Breast epithelium (tissue), 4 donors: Measurements from ENCODE around the gene CRTC1. TPM values are rescaled to one million over a fixed set of nuclear protein-coding genes. Genes with fewer than 3 reads are reported as not detected.
A peak's percentile ranks its signal among the peaks of the same experiment; 100 is the strongest.

Source experiments
- DNase-seq, 2 donors: peaks; one replicate each; pipeline ENCODE4 v3.0.0-alpha.2; 2019; ENCODE audit warnings: low spot score in 2 of 2
- H3K27ac ChIP-seq, 2 donors: fragments of 200-600 bp; sonication (generic) in 1 of 2; one replicate each; pipeline ENCODE4 v1.5.1; 2016 to 2019; ENCODE audit warnings: mild to moderate bottlenecking in 1 of 2
- H3K27me3 ChIP-seq, 2 donors: fragments of 200-600 bp; sonication (generic) in 1 of 2; one replicate each; pipeline versions ENCODE4 v1.5.1 to v1.6.0; 2017 to 2019; ENCODE audit warnings: control low read depth in 1 of 2, mild to moderate bottlenecking in 1 of 2
- H3K36me3 ChIP-seq: fragments of 200-600 bp; one replicate; pipeline ENCODE4 v1.5.1; 2019
- H3K4me1 ChIP-seq, 2 donors: fragments of 200-600 bp; sonication (generic); one replicate each; pipeline ENCODE4 v1.5.1; 2016 to 2019; ENCODE audit warnings: control low read depth in 1 of 2
- H3K4me3 ChIP-seq, 3 donors: fragments of 200-600 bp; sonication (generic); 1 replicate in 2 of 3; 2 replicates in 1 of 3; pipeline ENCODE4 v1.5.1; 2016 to 2019; ENCODE audit warnings: mild to moderate bottlenecking in 3 of 3, moderate library complexity in 2 of 3
- H3K9me3 ChIP-seq, 2 donors: fragments of 200-600 bp; sonication (generic) in 1 of 2; one replicate each; pipeline ENCODE4 v1.5.1; 2016 to 2019; ENCODE audit warnings: control low read depth in 1 of 2
- CTCF ChIP-seq, 3 donors: fragments of 450-650 bp; IDR thresholded peaks; one replicate each; pipeline ENCODE4 v1.5.1; 2016 to 2017; ENCODE audit warnings: antibody characterized with exemption in 3 of 3, mild to moderate bottlenecking in 3 of 3, moderate library complexity in 3 of 3
- POLR2A ChIP-seq: fragments of 450-650 bp; IDR thresholded peaks from one replicate; pipeline ENCODE4 v1.6.1; 2016; ENCODE audit warnings: antibody characterized with exemption, mild to moderate bottlenecking, moderate library complexity
- POLR2AphosphoS5 ChIP-seq, 3 donors: sonication (generic); formaldehyde crosslinking; IDR thresholded peaks; one replicate each; pipeline ENCODE4 v1.6.1; 2017; ENCODE audit warnings: antibody characterized with exemption in 3 of 3
- intact Hi-C: fragments of 100-400 bp; cut with DNase I; formaldehyde crosslinking; loops from one replicate; pipeline ENCODE4 v1.15.1; 2023; ENCODE audit warnings: low total_unique reads
- total RNA-seq, 3 donors: library from RNA; depleted of rRNA; stranded (reverse); fragments of >200 nt; gene quantifications; one replicate each; pipeline ENCODE4 v1.1.0, GENCODE V29; 2016

The CRTC1 gene
- total RNA-seq, 3 donors from 2014 or later = 4.8 to 6.1 (median 5.9) TPM

GRCh38 chr19:18738961-18739690 is 55.6 kb downstream of the CRTC1 start:
- Histone ChIP-seq H3K9me3 (no peaks in the 10 kb centered on the region), H3K4me1 (peaks cover 0 to 7% of the 10 kb centered on the region in 2 donors), H3K27ac (no peak overlapping the region), H3K36me3 (no peaks in the 10 kb centered on the region), H3K27me3 (no peaks in the 10 kb centered on the region), H3K4me3 (no peak overlapping the region)
- no peak for TF ChIP-seq CTCF (IDR thresholded peaks at IDR 0.05)
- TF ChIP-seq POLR2AphosphoS5 (IDR thresholded peaks at IDR 0.05) = no peak
- TF ChIP-seq POLR2A = no peak
- intact Hi-C loops = no loop called here
- DNase-seq = no peak

- Histone ChIP-seq H3K9me3 (no peaks in the 10 kb centered on the region), H3K36me3 (no peaks in the 10 kb centered on the region), H3K27me3 (no peaks in the 10 kb centered on the region), H3K4me3 (no peak overlapping the region), H3K4me1 (peaks cover 0 to 7% of the 10 kb centered on the region in 2 donors), H3K27ac (peak overlapping the region; percentile 33 to 58)
- peak; percentile 38 to 83 for DNase-seq
- intact Hi-C loops = no loop called here
- TF ChIP-seq POLR2A (no peak), CTCF (IDR thresholded peaks at IDR 0.05) (no peak), POLR2AphosphoS5 (IDR thresholded peaks at IDR 0.05) (no peak)
Observed at GRCh38 chr19:18741124-18742121, 57.9 kb downstream of the CRTC1 start.

GRCh38 chr19:18742324-18742723 is 58.8 kb downstream of the CRTC1 start:
- TF ChIP-seq POLR2A (no peak), POLR2AphosphoS5 (IDR thresholded peaks at IDR 0.05) (no peak), CTCF (IDR thresholded peaks at IDR 0.05) (no peak)
- H3K27ac ChIP-seq = peak overlapping the region in 1 of 2 donors; percentile 58
- H3K9me3 ChIP-seq = no peaks in the 10 kb centered on the region
- peaks cover 0 to 7% of the 10 kb centered on the region in 2 donors for H3K4me1 ChIP-seq
- H3K36me3 ChIP-seq = no peaks in the 10 kb centered on the region
- H3K4me3 ChIP-seq = no peak overlapping the region
- no peak for DNase-seq
- H3K27me3 ChIP-seq = no peaks in the 10 kb centered on the region
- intact Hi-C loops = no loop called here

GRCh38 chr19:18742838-18743783 is 59.6 kb downstream of the CRTC1 start:
- H3K4me1 ChIP-seq = peaks cover 0 to 7% of the 10 kb centered on the region in 2 donors
- H3K27me3 ChIP-seq = no peaks in the 10 kb centered on the region
- intact Hi-C loops = no loop called here
- no peaks in the 10 kb centered on the region for H3K9me3 ChIP-seq
- no peak overlapping the region for H3K27ac ChIP-seq
- H3K36me3 ChIP-seq = no peaks in the 10 kb centered on the region
- H3K4me3 ChIP-seq = no peak overlapping the region
- TF ChIP-seq POLR2A (no peak), POLR2AphosphoS5 (IDR thresholded peaks at IDR 0.05) (no peak), CTCF (IDR thresholded peaks at IDR 0.05) (no peak)
- no peak for DNase-seq
